Psoas muscle (tissue), 8 donors: Measurements from ENCODE around the gene CAST. TPM values are rescaled to one million over a fixed set of nuclear protein-coding genes. Genes with fewer than 3 reads are reported as not detected.

ENCODE experiments used
- ATAC-seq, 4 donors: fragments of 200-7000 bp; cut with Tn5 transposase; one replicate each; pipeline ENCODE4 v1.9.1; 2020; ENCODE audit warnings: moderate library complexity in 3 of 4, mild to moderate bottlenecking in 2 of 4
- DNase-seq, 2 donors: peaks; one replicate each; pipeline ENCODE4 v3.0.0-alpha.2; 2020
- H3K27ac ChIP-seq: fragments of 200-600 bp; one replicate; pipeline ENCODE4 v1.8.0; 2022
- H3K27me3 ChIP-seq, 3 donors: fragments of 200-600 bp in 1 of 3; one replicate each; pipeline versions ENCODE4 v1.6.1 to v1.8.0; 2013 to 2022; ENCODE audit warnings: low read length in 2 of 3, mild to moderate bottlenecking in 2 of 3, moderate library complexity in 1 of 3; ENCODE audit not compliant: insufficient read depth in 3 of 3
- H3K36me3 ChIP-seq, 2 donors: fragments of 200-600 bp in 1 of 2; one replicate each; pipeline versions ENCODE4 v1.6.1 to v1.8.0; 2013 to 2022; ENCODE audit warnings: low read depth in 1 of 2, mild to moderate bottlenecking in 1 of 2, moderate library complexity in 1 of 2; ENCODE audit not compliant: insufficient read depth in 1 of 2
- H3K4me1 ChIP-seq: fragments of 200-600 bp; one replicate; pipeline ENCODE4 v1.8.0; 2022
- H3K4me3 ChIP-seq: fragments of 200-600 bp; one replicate; pipeline ENCODE4 v1.8.0; 2022; ENCODE audit warnings: mild to moderate bottlenecking
- H3K9me3 ChIP-seq: fragments of 200-600 bp; one replicate; pipeline ENCODE4 v1.8.0; 2022
- WGBS, 3 donors: extraction: QIAGEN DNeasy Blood & Tissue Kit; methylation state at CpG; one replicate each; pipeline versions ENCODE4 v1.1.6 to v1.1.7; 2013; 5-methylcytosine and 5-hydroxymethylcytosine counted together
- intact Hi-C, 2 donors: fragments of 100-400 bp; cut with DNase I; formaldehyde crosslinking; loops; one replicate each; pipeline versions ENCODE4 v1.11.0 to v1.14.2; 2022
- polyA plus RNA-seq, 3 donors: library from polyadenylated mRNA; stranded (reverse); fragments of 200-250 nt; gene quantifications; one replicate each; pipeline ENCODE4 v1.2.3, GENCODE V29; 2013
- total RNA-seq, 4 donors: library from RNA; stranded (reverse); fragmentation: NEBNext Ultra II Directional in 2 of 4; extraction: Animal tissue kit (Norgen Biotek cat#: 25700) in 2 of 4; gene quantifications; one replicate each; pipeline versions ENCODE4 v1.2.1 to v1.2.4, GENCODE V29; 2021 to 2023
- TF ChIP-seq, protein P1 (sequence below): fragments of 200-600 bp; IDR thresholded peaks from one replicate; pipeline ENCODE4 v1.8.0; 2022; ENCODE audit warnings: antibody characterized with exemption
- donor health status: healthy with polysubstance abuse.
- donor health status: DM: no; HTN: no; CAD: no; lungs with moderate emphysema.
- donor health status: Bipolar disorder and iron deficiency.
- donor health status: healthy.
- donor health status: DM: yes; HTN: yes; CAD: no.
- donor health status: DM: no; HTN: no; CAD: no.
- donor health status: DM: no; HTN: no; CAD: no.
- donor health status: DM: yes; HTN: yes; CAD: no.

Gene CAST
- total and polyA plus RNA-seq, 7 donors: 193 to 447 (median 312) TPM

DNA sequence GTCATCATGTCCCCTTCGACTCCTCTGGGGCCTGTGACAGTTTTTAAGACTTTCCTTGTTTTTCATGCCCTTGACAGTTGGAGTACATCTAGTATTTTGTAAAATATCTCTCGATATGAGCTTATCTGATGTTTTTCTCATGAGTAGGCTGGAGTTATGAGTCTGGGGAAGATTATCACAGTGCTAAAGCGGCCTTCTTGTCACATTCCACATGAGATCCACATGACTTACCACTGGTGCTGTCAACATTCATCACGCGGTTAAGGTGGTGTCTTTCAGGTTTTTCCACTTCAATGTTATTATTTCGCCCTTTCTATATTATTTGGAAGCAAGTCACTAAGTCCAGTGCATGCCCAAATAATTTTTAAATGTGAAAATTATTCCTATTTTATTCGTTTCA is 17.1 kb upstream of the CAST start:
- ATAC-seq: no peak
- no peaks in the 10 kb centered on the region for H3K36me3 ChIP-seq
- no peak for DNase-seq
- no peak overlapping the region for H3K4me3 ChIP-seq
- peaks cover 19% of the 10 kb centered on the region for H3K4me1 ChIP-seq
- TF ChIP-seq, protein P1, sequence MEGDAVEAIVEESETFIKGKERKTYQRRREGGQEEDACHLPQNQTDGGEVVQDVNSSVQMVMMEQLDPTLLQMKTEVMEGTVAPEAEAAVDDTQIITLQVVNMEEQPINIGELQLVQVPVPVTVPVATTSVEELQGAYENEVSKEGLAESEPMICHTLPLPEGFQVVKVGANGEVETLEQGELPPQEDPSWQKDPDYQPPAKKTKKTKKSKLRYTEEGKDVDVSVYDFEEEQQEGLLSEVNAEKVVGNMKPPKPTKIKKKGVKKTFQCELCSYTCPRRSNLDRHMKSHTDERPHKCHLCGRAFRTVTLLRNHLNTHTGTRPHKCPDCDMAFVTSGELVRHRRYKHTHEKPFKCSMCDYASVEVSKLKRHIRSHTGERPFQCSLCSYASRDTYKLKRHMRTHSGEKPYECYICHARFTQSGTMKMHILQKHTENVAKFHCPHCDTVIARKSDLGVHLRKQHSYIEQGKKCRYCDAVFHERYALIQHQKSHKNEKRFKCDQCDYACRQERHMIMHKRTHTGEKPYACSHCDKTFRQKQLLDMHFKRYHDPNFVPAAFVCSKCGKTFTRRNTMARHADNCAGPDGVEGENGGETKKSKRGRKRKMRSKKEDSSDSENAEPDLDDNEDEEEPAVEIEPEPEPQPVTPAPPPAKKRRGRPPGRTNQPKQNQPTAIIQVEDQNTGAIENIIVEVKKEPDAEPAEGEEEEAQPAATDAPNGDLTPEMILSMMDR: no peak
- no peaks in the 10 kb centered on the region for H3K27me3 ChIP-seq
- no peak overlapping the region for H3K27ac ChIP-seq
- 87 to 88% (median 88%) methylated on average over 7 of the region's 7 CpGs for WGBS, 3 donors
- intact Hi-C loops: no loop called here
- no peaks in the 10 kb centered on the region for H3K9me3 ChIP-seq

DNA sequence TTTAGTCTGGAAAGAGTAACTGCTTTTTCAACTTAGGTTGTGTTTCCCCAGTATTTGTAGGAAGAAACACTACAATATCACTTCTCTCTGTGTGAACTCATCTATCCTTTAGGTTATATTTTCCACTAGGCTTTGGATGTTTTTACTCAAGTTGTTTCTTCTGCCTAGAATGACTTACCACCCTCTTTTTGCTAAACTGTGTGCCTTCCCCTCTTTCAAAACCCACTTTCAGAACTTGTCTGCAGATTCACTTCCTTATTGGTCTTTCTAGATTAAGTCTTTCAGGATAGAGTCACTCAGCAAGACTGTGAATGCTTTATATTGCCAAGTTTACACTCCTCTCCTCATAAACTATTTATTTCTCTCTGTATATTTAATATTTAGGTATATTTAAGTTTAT is 14.2 kb upstream of the CAST start:
- Histone ChIP-seq H3K36me3 (no peaks in the 10 kb centered on the region), H3K27ac (peak overlapping the region; percentile 4), H3K27me3 (no peaks in the 10 kb centered on the region), H3K4me1 (peaks cover 19% of the 10 kb centered on the region), H3K4me3 (no peak overlapping the region), H3K9me3 (no peaks in the 10 kb centered on the region)
- intact Hi-C loops: no loop called here
- ATAC-seq (peak in 1 of 4 donors; percentile 38), DNase-seq (no peak)
- TF ChIP-seq, protein P1: no peak

DNA sequence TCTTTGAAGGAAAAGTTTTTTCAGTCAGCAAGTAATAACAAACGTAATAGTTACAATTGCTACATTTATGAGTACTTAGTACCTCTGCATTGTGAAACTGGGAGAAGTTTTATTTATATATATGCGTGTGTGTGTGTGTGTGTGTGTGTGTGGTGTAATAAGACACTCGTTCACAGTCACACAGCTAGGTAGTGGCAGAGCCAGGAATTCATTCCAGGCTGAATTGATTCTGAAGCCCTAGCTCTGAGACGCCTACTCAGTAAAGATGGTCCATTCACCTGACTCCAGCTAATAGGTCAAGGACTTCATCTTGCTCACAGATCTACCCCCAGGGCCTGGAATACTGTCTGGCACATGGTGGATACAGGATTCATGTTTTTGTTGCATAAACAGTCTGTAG is 13.6 kb upstream of the CAST start:
- no peaks in the 10 kb centered on the region for H3K9me3 ChIP-seq
- H3K36me3 ChIP-seq: no peaks in the 10 kb centered on the region
- intact Hi-C loops: no loop called here
- peak; percentile 86 to 95 (median 92) for ATAC-seq
- H3K27me3 ChIP-seq: no peaks in the 10 kb centered on the region
- DNase-seq: no peak
- 24 to 27% (median 24%) methylated on average over 4 of the region's 4 CpGs for WGBS, 3 donors
- H3K27ac ChIP-seq: peak overlapping the region; percentile 4
- TF ChIP-seq, protein P1: no peak
- H3K4me3 ChIP-seq: no peak overlapping the region
- H3K4me1 ChIP-seq: peaks cover 19% of the 10 kb centered on the region

GRCh38 chr5:96649251-96649662 is 12.9 kb upstream of the CAST start:
- Histone ChIP-seq H3K4me1 (peaks cover 19% of the 10 kb centered on the region), H3K36me3 (no peaks in the 10 kb centered on the region), H3K9me3 (no peaks in the 10 kb centered on the region), H3K4me3 (no peak overlapping the region), H3K27me3 (no peaks in the 10 kb centered on the region), H3K27ac (no peak overlapping the region)
- TF ChIP-seq, protein P1: no peak
- intact Hi-C loops: no loop called here
- ATAC-seq (no peak), DNase-seq (no peak)
- WGBS, 3 donors: 67 to 72% (median 71%) methylated on average over 3 of the region's 3 CpGs

DNA sequence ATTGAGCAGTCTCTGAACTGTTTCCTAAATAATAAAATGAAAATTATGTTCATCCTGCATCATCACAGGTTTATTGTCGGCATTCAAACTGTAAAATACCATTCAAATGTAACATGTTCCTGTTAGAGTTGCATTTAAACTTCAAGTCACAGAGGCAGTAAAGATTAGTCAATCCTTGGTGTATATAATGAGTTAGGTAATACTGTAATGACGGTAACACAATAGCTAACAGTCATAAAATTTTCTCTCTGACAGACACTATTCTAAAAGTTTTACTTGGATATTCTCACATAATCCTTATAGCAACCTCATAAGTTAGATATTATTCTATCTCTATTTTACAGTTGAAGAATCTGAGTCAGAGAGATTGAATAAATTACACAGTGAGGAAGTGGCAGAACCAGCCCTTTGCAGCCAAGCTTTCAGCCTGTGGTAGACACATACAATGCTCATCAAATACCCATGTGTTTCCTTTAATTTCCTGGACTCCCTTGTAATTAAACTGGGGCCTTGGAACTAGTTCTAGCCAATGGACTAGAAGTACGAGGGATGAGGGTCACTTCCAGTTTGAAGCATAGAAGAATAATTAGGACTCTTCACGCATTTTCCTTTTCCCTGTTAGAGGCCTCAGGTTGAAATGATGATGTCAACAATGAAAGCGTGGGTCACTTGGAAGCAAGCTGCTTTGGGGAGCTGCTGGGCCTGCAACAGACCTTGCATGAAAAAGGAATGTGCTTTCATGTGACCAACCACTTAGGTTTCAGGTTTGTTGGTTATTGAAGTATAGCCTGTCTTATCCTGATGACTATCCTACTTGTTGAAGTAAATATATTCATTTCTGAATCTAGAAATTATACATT is 12.3 kb upstream of the CAST start:
- peaks cover 19% of the 10 kb centered on the region for H3K4me1 ChIP-seq
- ATAC-seq: no peak
- no peak for DNase-seq
- no peak overlapping the region for H3K27ac ChIP-seq
- no peak overlapping the region for H3K4me3 ChIP-seq
- TF ChIP-seq, protein P1: no peak
- no peaks in the 10 kb centered on the region for H3K36me3 ChIP-seq
- intact Hi-C loops: no loop called here
- H3K9me3 ChIP-seq: no peaks in the 10 kb centered on the region
- 72 to 75% (median 74%) methylated on average over 5 of the region's 5 CpGs for whole genome bisulfite sequencing, 3 donors
- H3K27me3 ChIP-seq: no peaks in the 10 kb centered on the region
